ENCODE results near the gene SLC22A5.

GRCh38 chr5:132439521-132440089 lies 70.1 kb downstream of the SLC22A5 start:
- TF ChIP-seq ZBTB7A (IDR thresholded peaks at IDR 0.05; ENCODE audit: low read depth) (no peak), MAX (IDR thresholded peaks at IDR 0.05) (no peak), REST (IDR thresholded peaks at IDR 0.05; ENCODE audit: low read depth) (no peak), TEAD4 (IDR thresholded peaks at IDR 0.05) (no peak), CEBPB (IDR thresholded peaks at IDR 0.05) (no peak), EP300 (IDR thresholded peaks at IDR 0.05; ENCODE audit: borderline replicate concordance) (no peak), RAD21 (IDR thresholded peaks at IDR 0.05; ENCODE audit: low read depth) (no peak), EGR1 (IDR thresholded peaks at IDR 0.05) (no peak), FOXM1 (IDR thresholded peaks at IDR 0.05; ENCODE audit: borderline replicate concordance, low read depth) (no peak), TCF12 (IDR thresholded peaks at IDR 0.05; ENCODE audit: low read depth) (no peak), TAF1 (IDR thresholded peaks at IDR 0.05; ENCODE audit: low read depth) (no peak), NFIC (IDR thresholded peaks at IDR 0.05) (no peak)
